SK-N-SH (cell line): ENCODE measurements around the gene ROR2. TPM values are rescaled to one million over a fixed set of nuclear protein-coding genes. Genes with fewer than 3 reads are reported as not detected.

ENCODE experiments used
- CTCF ChIA-PET: fragments of 300-600, 350-600 bp; formaldehyde crosslinking; extraction: SDS; loops from one replicate; lab custom pipeline; 2021; lab: Yijun Ruan, JAX
- POLR2A ChIA-PET: fragments of 350-600 bp; sonication (Branson Sonifier 250); formaldehyde crosslinking; extraction: SDS; loops from one replicate; lab custom pipeline; 2020; ENCODE audit warnings: antibody characterized with exemption, inconsistent platforms; lab: Yijun Ruan, JAX
- DNase-seq: peaks from one replicate; pipeline ENCODE4 v3.0.0; 2012
- H2AFZ ChIP-seq: fragments of 200-600 bp; sonication (generic); 2 replicates; pipeline ENCODE4 v1.8.1; 2016; ENCODE audit warnings: antibody characterized with exemption, mild to moderate bottlenecking, low read depth
- H3F3A ChIP-seq: fragments of 200-600 bp; sonication (generic); replicated peaks from 2 replicates; pipeline ENCODE3; 2016; ENCODE audit warnings: antibody characterized with exemption, mild to moderate bottlenecking; ENCODE audit not compliant: insufficient read depth
- H3K27ac ChIP-seq, 2 experiments: fragments of 200-500 bp in 1 of 2; fragments of 200-600 bp in 1 of 2; sonication (Bioruptor generic) in 1 of 2; sonication (generic), shearing (Covaris generic) in 1 of 2; 2 replicates each; pipeline versions ENCODE4 v1.5.1 to v1.6.1; 2014 to 2016; ENCODE audit warnings: low read depth in 2 of 2, inconsistent platforms in 1 of 2, low read length in 1 of 2, mild to moderate bottlenecking in 1 of 2, mixed read lengths in 1 of 2
- H3K27me3 ChIP-seq: fragments of 200-600 bp; sonication (generic), shearing (Covaris generic); 2 replicates; pipeline ENCODE4 v1.6.1; 2016; ENCODE audit warnings: mixed run types; ENCODE audit not compliant: insufficient read depth
- H3K36me3 ChIP-seq, 2 experiments: fragments of 200-500 bp in 1 of 2; fragments of 200-600 bp in 1 of 2; sonication (Bioruptor generic) in 1 of 2; sonication (generic) in 1 of 2; replicated peaks in 1 of 2; 2 replicates each; pipeline versions ENCODE3 to v1.5.1; 2014 to 2016; ENCODE audit warnings: low read length in 1 of 2, mild to moderate bottlenecking in 1 of 2; ENCODE audit not compliant: insufficient read depth in 2 of 2, control insufficient read depth in 1 of 2
- H3K4me1 ChIP-seq, 2 experiments: fragments of 200-500 bp in 1 of 2; fragments of 200-600 bp in 1 of 2; sonication (Bioruptor generic) in 1 of 2; sonication (generic), shearing (Covaris generic) in 1 of 2; 2 replicates each; pipeline versions ENCODE4 v1.5.1 to v1.6.1; 2014 to 2016; ENCODE audit warnings: low read depth in 1 of 2, low read length in 1 of 2, mixed run types in 1 of 2; ENCODE audit not compliant: insufficient read depth in 2 of 2, control insufficient read depth in 1 of 2
- H3K4me2 ChIP-seq: fragments of 200-600 bp; sonication (generic), shearing (Covaris generic); 2 replicates; pipeline ENCODE4 v1.6.1; 2017; ENCODE audit warnings: mixed run types
- H3K4me3 ChIP-seq, 2 experiments: fragments of 200-500 bp in 1 of 2; fragments of 200-600 bp in 1 of 2; sonication (Bioruptor generic) in 1 of 2; sonication (generic), shearing (Covaris generic) in 1 of 2; 2 replicates each; pipeline versions ENCODE4 v1.5.1 to v1.8.1; 2014 to 2016; ENCODE audit warnings: low read depth in 2 of 2, inconsistent platforms in 1 of 2, low read length in 1 of 2, mild to moderate bottlenecking in 1 of 2, mixed read lengths in 1 of 2, moderate library complexity in 1 of 2
- H3K79me2 ChIP-seq: fragments of 200-600 bp; sonication (generic); 2 replicates; pipeline ENCODE4 v1.8.1; 2017; ENCODE audit warnings: mild to moderate bottlenecking; ENCODE audit not compliant: insufficient read depth
- H3K9ac ChIP-seq: fragments of 200-600 bp; sonication (generic); 2 replicates; pipeline ENCODE4 v1.6.1; 2017; ENCODE audit warnings: mixed run types
- H3K9me2 ChIP-seq: fragments of 200-600 bp; sonication (generic); 2 replicates; pipeline ENCODE4 v1.6.1; 2017; ENCODE audit warnings: mixed run types
- H3K9me3 ChIP-seq: fragments of 200-600 bp; sonication (generic); 2 replicates; pipeline ENCODE4 v1.6.1; 2017; ENCODE audit warnings: mixed run types, mild to moderate bottlenecking, moderate library complexity
- H4K20me1 ChIP-seq: fragments of 200-600 bp; sonication (generic); 2 replicates; pipeline ENCODE4 v1.6.1; 2017; ENCODE audit warnings: mild to moderate bottlenecking, mixed run types; ENCODE audit not compliant: insufficient read depth
- CTCF ChIP-seq: fragments of 200-600 bp; sonication (generic); IDR thresholded peaks from 2 replicates; pipeline ENCODE4 v1.6.1; 2017; ENCODE audit warnings: antibody characterized with exemption, mild to moderate bottlenecking, moderate library complexity
- EZH2phosphoT487 ChIP-seq: fragments of 200-600 bp; sonication (generic); IDR thresholded peaks from 2 replicates; pipeline ENCODE4 v1.6.1; 2017; ENCODE audit warnings: low read depth, mixed run types, mild to moderate bottlenecking, antibody characterized with exemption, moderate library complexity, borderline replicate concordance
- FOXJ3 ChIP-seq: sonication (generic); formaldehyde crosslinking; IDR thresholded peaks from 2 replicates; pipeline ENCODE4 v1.5.1; 2020; ENCODE audit warnings: mild to moderate bottlenecking, missing genetic modification reagents
- FOXM1 ChIP-seq: IDR thresholded peaks from 2 replicates; pipeline ENCODE4 v1.4.0; 2012; ENCODE audit warnings: low read depth, mild to moderate bottlenecking
- GABPA ChIP-seq: IDR thresholded peaks from 2 replicates; pipeline ENCODE4 v1.4.0; 2012; ENCODE audit warnings: low read depth, mild to moderate bottlenecking
- MAX ChIP-seq: IDR thresholded peaks from 2 replicates; pipeline ENCODE4 v1.4.0; 2012; ENCODE audit warnings: low read depth
- MEF2A ChIP-seq: IDR thresholded peaks from 2 replicates; pipeline ENCODE4 v1.4.0; 2012; ENCODE audit warnings: low read depth, borderline replicate concordance
- MXI1 ChIP-seq: IDR thresholded peaks from 2 replicates; pipeline ENCODE4 v1.6.1; 2012; ENCODE audit warnings: mild to moderate bottlenecking, low read depth, low read length, improper control_type of control experiment
- NFIC ChIP-seq: IDR thresholded peaks from 2 replicates; pipeline ENCODE4 v1.4.0; 2012; ENCODE audit warnings: borderline replicate concordance
- NRF1 ChIP-seq: IDR thresholded peaks from 2 replicates; pipeline ENCODE4 v1.6.1; 2012; ENCODE audit warnings: low read depth, mild to moderate bottlenecking, low read length
- PBX3 ChIP-seq: IDR thresholded peaks from 2 replicates; pipeline ENCODE4; 2012
- REST ChIP-seq: IDR thresholded peaks from 2 replicates; pipeline ENCODE4 v1.6.1; 2012; ENCODE audit warnings: mild to moderate bottlenecking, low read depth, low read length, moderate library complexity
- RXRA ChIP-seq: IDR thresholded peaks from 2 replicates; pipeline ENCODE4 v1.4.0; 2012; ENCODE audit warnings: low read depth, mild to moderate bottlenecking, borderline replicate concordance
- SIN3A ChIP-seq: IDR thresholded peaks from 2 replicates; pipeline ENCODE4 v1.6.1; 2012; ENCODE audit warnings: low read depth, mild to moderate bottlenecking, low read length, moderate library complexity, borderline replicate concordance
- TCF12 ChIP-seq: IDR thresholded peaks from 2 replicates; pipeline ENCODE4 v1.4.0; 2012
- TEAD4 ChIP-seq: IDR thresholded peaks from 2 replicates; pipeline ENCODE4 v1.4.0; 2012; ENCODE audit warnings: mild to moderate bottlenecking, borderline replicate concordance; ENCODE audit not compliant: insufficient read depth
- USF1 ChIP-seq: IDR thresholded peaks from 2 replicates; pipeline ENCODE4 v1.4.0; 2012; ENCODE audit warnings: low read depth, borderline replicate concordance
- ZBTB33 ChIP-seq: IDR thresholded peaks from 2 replicates; pipeline ENCODE4 v1.4.0; 2012; ENCODE audit warnings: low read depth, borderline replicate concordance
- WGBS: methylation state at CpG from one replicate; pipeline ENCODE4 v1.1.6; 2017; ENCODE audit warnings: low lambda C conversion rate; 5-methylcytosine and 5-hydroxymethylcytosine counted together
- polyA plus RNA-seq, 3 experiments: library from polyadenylated mRNA; depleted of rRNA; stranded (reverse); fragments of >200 nt; gene quantifications; 2 replicates each; pipeline ENCODE4 v1.2.3, GENCODE V29; 2012

Gene ROR2
- polyA plus RNA-seq, 1 of the 3 experiments (the other 2 are of a cell fraction): 0.43 TPM

GRCh38 chr9:91820949-91821880, 128.8 kb downstream of the ROR2 start:
- Histone ChIP-seq H3K9ac (no peak overlapping the region), H3K4me2 (no peak overlapping the region), H3K4me1 (peaks cover 0 to 44% of the 10 kb centered on the region in 2 experiments; a peak in 2 of 4 replicates), H3K4me3 (no peak overlapping the region), H3K79me2 (no peaks in the 10 kb centered on the region), H3K9me3 (no peaks in the 10 kb centered on the region), H3K9me2 (no peaks in the 10 kb centered on the region), H3K36me3 (no peaks in the 10 kb centered on the region), H4K20me1 (no peaks in the 10 kb centered on the region), H3F3A (no peaks in the 10 kb centered on the region), H2AFZ (no peak overlapping the region), H3K27me3 (peaks cover 7% of the 10 kb centered on the region; the same call in 1 of the 2 replicates), H3K27ac (no peak overlapping the region)
- DNase-seq: no peak
- TF ChIP-seq SIN3A (no peak), MAX (no peak), FOXM1 (no peak), RXRA (no peak), USF1 (no peak), CTCF (no peak), FOXJ3 (CRISPR knock-in tag) (no peak), NRF1 (no peak), TEAD4 (no peak), ZBTB33 (no peak), NFIC (no peak), REST (no peak), EZH2phosphoT487 (no peak), GABPA (no peak), PBX3 (no peak), MEF2A (no peak), MXI1 (no peak), TCF12 (no peak)
- WGBS: 47% methylated on average over 11 of the region's 11 CpGs
- CTCF ChIA-PET: interaction anchor here (1.2 kb wide), 1 partner anchor 86 kb away, joined by 3 read pairs; no protein-coding TSS in a partner anchor
- POLR2A ChIA-PET: no interaction called here
